ENCODE results near the gene CNNM3.

CNNM3 gene

GRCh38 chr2:96825057-96825456 lies 9.0 kb downstream of the CNNM3 start:
- H2AK5ac ChIP-seq (ENCODE audit: low read length, severe bottlenecking), result no peak overlapping the region
- peaks cover 26 to 57% of the 10 kb centered on the region in 2 experiments for H3K36me3 ChIP-seq (ENCODE audit: control insufficient read depth in 1 of 2, insufficient read depth in 2 of 2, low read depth in 1 of 2, low read length in 2 of 2)
- no peak overlapping the region for H3K4me2 ChIP-seq (ENCODE audit: low read length, poor library complexity, severe bottlenecking)
- H3K18ac ChIP-seq (ENCODE audit: low read depth in 1 of 2, low read length in 2 of 2), result no peak overlapping the region
- H3K4me1 ChIP-seq (ENCODE audit: control insufficient read depth, insufficient read depth, low read depth, low read length), result peaks cover 5% of the 10 kb centered on the region
- no peak overlapping the region for H2BK15ac ChIP-seq (ENCODE audit: low read depth, poor library complexity, severe bottlenecking)
- no peaks in the 10 kb centered on the region for H3K27me3 ChIP-seq (ENCODE audit: control insufficient read depth in 1 of 2, insufficient read depth in 1 of 2, low read length in 2 of 2)
- H3K14ac ChIP-seq (ENCODE audit: low read length in 2 of 2), result no peak overlapping the region
- H3K4ac ChIP-seq (ENCODE audit: low read depth in 1 of 2, low read length in 2 of 2), result no peak overlapping the region
- H2BK5ac ChIP-seq (ENCODE audit: low read depth, low read length, poor library complexity, severe bottlenecking), result no peak overlapping the region
- no peak overlapping the region for H2BK12ac ChIP-seq (ENCODE audit: low read length in 2 of 2)
- DNase-seq, result no peak
- H2AFZ ChIP-seq (ENCODE audit: low read depth, low read length), result no peak overlapping the region
- no peak overlapping the region for H3K9ac ChIP-seq (ENCODE audit: low read length)
- H3K4me3 ChIP-seq (ENCODE audit: insufficient read depth in 1 of 2, low read depth in 1 of 2, low read length in 2 of 2), result no peak overlapping the region
- H3K9me3 ChIP-seq (ENCODE audit: control insufficient read depth, low read length), result no peaks in the 10 kb centered on the region
- H3K23ac ChIP-seq (ENCODE audit: low read length in 2 of 2), result no peak overlapping the region
- no peak overlapping the region for H4K91ac ChIP-seq (ENCODE audit: low read length)
- H2BK120ac ChIP-seq (ENCODE audit: low read depth, low read length), result no peak overlapping the region
- H3K79me1 ChIP-seq (replicated peaks; ENCODE audit: low read length, poor library complexity, severe bottlenecking), result peaks cover 44% of the 10 kb centered on the region
- no peak overlapping the region for H4K8ac ChIP-seq (ENCODE audit: low read length)
- H3K27ac ChIP-seq (ENCODE audit: low read length, poor library complexity, severe bottlenecking), result no peak overlapping the region
- 97% methylated on average over 14 of the region's 14 CpGs for WGBS

DNA sequence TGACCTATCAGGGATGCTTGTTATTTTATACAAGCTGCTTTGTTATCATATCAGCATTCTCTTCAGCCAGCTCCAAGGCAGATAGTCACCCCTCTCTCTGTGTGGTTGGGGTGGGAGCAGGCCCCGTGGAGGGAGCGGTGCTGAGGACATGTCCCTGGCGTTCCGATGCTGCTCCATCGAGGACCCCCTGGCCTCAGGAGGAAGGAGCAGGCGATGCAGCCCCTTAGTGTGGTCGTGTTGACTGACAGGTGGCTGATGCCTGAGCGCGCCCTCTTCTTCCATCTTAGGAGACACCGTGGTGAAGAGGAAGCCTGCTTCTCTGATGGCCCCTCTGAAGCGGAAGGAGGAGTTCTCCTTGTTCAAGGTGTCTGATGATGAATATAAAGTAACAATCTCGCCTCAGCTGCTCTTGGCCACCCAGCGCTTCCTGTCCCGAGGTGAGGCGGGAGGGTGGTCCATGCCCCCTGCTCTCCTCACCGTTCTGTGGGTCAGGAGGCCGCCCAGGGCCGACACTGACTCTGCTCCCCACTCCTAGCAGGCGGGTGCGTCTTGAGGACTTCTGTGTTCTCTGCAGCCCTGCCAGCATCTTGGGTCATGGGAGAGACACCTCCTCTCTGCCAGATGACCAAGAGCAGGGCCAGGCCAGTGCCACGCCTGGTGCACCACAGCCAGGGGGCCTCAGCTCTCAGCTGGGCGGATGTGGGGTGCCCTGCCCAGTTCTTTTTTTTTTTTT lies 10.6 kb downstream of the CNNM3 start:
- H3K4me1 ChIP-seq (ENCODE audit: control insufficient read depth, insufficient read depth, low read depth, low read length), result peaks cover 5% of the 10 kb centered on the region
- H3K36me3 ChIP-seq (ENCODE audit: control insufficient read depth in 1 of 2, insufficient read depth in 2 of 2, low read depth in 1 of 2, low read length in 2 of 2), result peaks cover 41 to 59% of the 10 kb centered on the region in 2 experiments
- no peak overlapping the region for H3K9ac ChIP-seq (ENCODE audit: low read length)
- H3K14ac ChIP-seq (ENCODE audit: low read length in 2 of 2), result no peak overlapping the region
- no peak overlapping the region for H3K27ac ChIP-seq (ENCODE audit: low read length, poor library complexity, severe bottlenecking)
- H3K18ac ChIP-seq (ENCODE audit: low read depth in 1 of 2, low read length in 2 of 2), result no peak overlapping the region
- H3K9me3 ChIP-seq (ENCODE audit: control insufficient read depth, low read length), result no peaks in the 10 kb centered on the region
- H3K4me3 ChIP-seq (ENCODE audit: insufficient read depth in 1 of 2, low read depth in 1 of 2, low read length in 2 of 2), result no peak overlapping the region
- H3K23ac ChIP-seq (ENCODE audit: low read length in 2 of 2), result no peak overlapping the region
- H2AK5ac ChIP-seq (ENCODE audit: low read length, severe bottlenecking), result no peak overlapping the region
- H2BK5ac ChIP-seq (ENCODE audit: low read depth, low read length, poor library complexity, severe bottlenecking), result no peak overlapping the region
- H3K4me2 ChIP-seq (ENCODE audit: low read length, poor library complexity, severe bottlenecking), result no peak overlapping the region
- no peaks in the 10 kb centered on the region for H3K27me3 ChIP-seq (ENCODE audit: control insufficient read depth in 1 of 2, insufficient read depth in 1 of 2, low read length in 2 of 2)
- H4K8ac ChIP-seq (ENCODE audit: low read length), result no peak overlapping the region
- no peak overlapping the region for H2BK12ac ChIP-seq (ENCODE audit: low read length in 2 of 2)
- no peak overlapping the region for H2BK120ac ChIP-seq (ENCODE audit: low read depth, low read length)
- DNase-seq, result no peak
- peaks cover 33% of the 10 kb centered on the region for H3K79me1 ChIP-seq (replicated peaks; ENCODE audit: low read length, poor library complexity, severe bottlenecking)
- H2AFZ ChIP-seq (ENCODE audit: low read depth, low read length), result no peak overlapping the region
- H3K4ac ChIP-seq (ENCODE audit: low read depth in 1 of 2, low read length in 2 of 2), result no peak overlapping the region
- no peak overlapping the region for H4K91ac ChIP-seq (ENCODE audit: low read length)
- 98% methylated on average over 22 of the region's 22 CpGs for WGBS
- no peak overlapping the region for H2BK15ac ChIP-seq (ENCODE audit: low read depth, poor library complexity, severe bottlenecking)

- Histone ChIP-seq H3K23ac (ENCODE audit: low read length in 2 of 2) (no peak overlapping the region), H2BK5ac (ENCODE audit: low read depth, low read length, poor library complexity, severe bottlenecking) (no peak overlapping the region), H3K79me1 (replicated peaks; ENCODE audit: low read length, poor library complexity, severe bottlenecking) (peaks cover 23% of the 10 kb centered on the region), H4K91ac (ENCODE audit: low read length) (no peak overlapping the region), H3K4me3 (ENCODE audit: insufficient read depth in 1 of 2, low read depth in 1 of 2, low read length in 2 of 2) (no peak overlapping the region), H3K18ac (ENCODE audit: low read depth in 1 of 2, low read length in 2 of 2) (no peak overlapping the region), H3K36me3 (ENCODE audit: control insufficient read depth in 1 of 2, insufficient read depth in 2 of 2, low read depth in 1 of 2, low read length in 2 of 2) (peaks cover 52 to 66% of the 10 kb centered on the region in 2 experiments), H3K14ac (ENCODE audit: low read length in 2 of 2) (no peak overlapping the region), H3K27ac (ENCODE audit: low read length, poor library complexity, severe bottlenecking) (no peak overlapping the region), H3K4ac (ENCODE audit: low read depth in 1 of 2, low read length in 2 of 2) (no peak overlapping the region), H3K9me3 (ENCODE audit: control insufficient read depth, low read length) (no peaks in the 10 kb centered on the region), H2AK5ac (ENCODE audit: low read length, severe bottlenecking) (no peak overlapping the region), H3K4me1 (ENCODE audit: control insufficient read depth, insufficient read depth, low read depth, low read length) (peaks cover 15% of the 10 kb centered on the region), H2BK12ac (ENCODE audit: low read length in 2 of 2) (no peak overlapping the region), H3K27me3 (ENCODE audit: control insufficient read depth in 1 of 2, insufficient read depth in 1 of 2, low read length in 2 of 2) (no peaks in the 10 kb centered on the region), H3K9ac (ENCODE audit: low read length) (no peak overlapping the region), H4K8ac (ENCODE audit: low read length) (no peak overlapping the region), H2BK120ac (ENCODE audit: low read depth, low read length) (no peak overlapping the region), H2BK15ac (ENCODE audit: low read depth, poor library complexity, severe bottlenecking) (no peak overlapping the region), H3K4me2 (ENCODE audit: low read length, poor library complexity, severe bottlenecking) (no peak overlapping the region), H2AFZ (ENCODE audit: low read depth, low read length) (no peak overlapping the region)
- DNase-seq, result no peak
- WGBS, result 97% methylated on average over 14 of the region's 14 CpGs
Measured at GRCh38 chr2:96828436-96828835, 12.4 kb downstream of the CNNM3 start.

DNA sequence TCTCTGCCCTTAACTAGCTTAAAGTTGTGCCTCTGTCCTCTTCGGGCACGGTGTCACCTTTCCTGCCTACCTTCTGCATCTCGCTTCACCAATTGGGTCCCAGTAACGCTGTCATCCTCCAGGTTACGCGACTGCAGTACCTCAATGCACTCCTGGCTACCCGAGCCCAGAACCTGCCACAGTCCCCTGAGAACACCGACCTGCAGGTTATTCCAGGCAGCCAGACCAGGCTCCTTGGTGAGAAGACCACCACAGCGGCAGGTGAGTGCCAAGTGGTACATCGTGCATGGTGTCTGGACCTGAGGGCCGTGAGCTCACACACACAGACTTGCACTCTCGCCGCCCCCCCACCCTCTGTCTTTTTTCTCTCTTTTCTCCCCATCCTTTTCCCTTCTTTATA lies 12.8 kb downstream of the CNNM3 start:
- Histone ChIP-seq H3K4me2 (ENCODE audit: low read length, poor library complexity, severe bottlenecking) (no peak overlapping the region), H3K14ac (ENCODE audit: low read length in 2 of 2) (no peak overlapping the region), H3K9ac (ENCODE audit: low read length) (no peak overlapping the region), H3K27ac (ENCODE audit: low read length, poor library complexity, severe bottlenecking) (no peak overlapping the region), H2AK5ac (ENCODE audit: low read length, severe bottlenecking) (no peak overlapping the region), H2BK120ac (ENCODE audit: low read depth, low read length) (no peak overlapping the region), H3K4me3 (ENCODE audit: insufficient read depth in 1 of 2, low read depth in 1 of 2, low read length in 2 of 2) (no peak overlapping the region), H2BK15ac (ENCODE audit: low read depth, poor library complexity, severe bottlenecking) (peak overlapping the region; percentile 20), H3K79me1 (replicated peaks; ENCODE audit: low read length, poor library complexity, severe bottlenecking) (peaks cover 20% of the 10 kb centered on the region), H3K4me1 (ENCODE audit: control insufficient read depth, insufficient read depth, low read depth, low read length) (peaks cover 12% of the 10 kb centered on the region), H3K4ac (ENCODE audit: low read depth in 1 of 2, low read length in 2 of 2) (no peak overlapping the region), H3K18ac (ENCODE audit: low read depth in 1 of 2, low read length in 2 of 2) (no peak overlapping the region), H3K23ac (ENCODE audit: low read length in 2 of 2) (no peak overlapping the region), H2BK5ac (ENCODE audit: low read depth, low read length, poor library complexity, severe bottlenecking) (no peak overlapping the region), H3K27me3 (ENCODE audit: control insufficient read depth in 1 of 2, insufficient read depth in 1 of 2, low read length in 2 of 2) (no peaks in the 10 kb centered on the region), H4K91ac (ENCODE audit: low read length) (no peak overlapping the region), H2AFZ (ENCODE audit: low read depth, low read length) (no peak overlapping the region), H4K8ac (ENCODE audit: low read length) (no peak overlapping the region), H3K36me3 (ENCODE audit: control insufficient read depth in 1 of 2, insufficient read depth in 2 of 2, low read depth in 1 of 2, low read length in 2 of 2) (peaks cover 52 to 64% of the 10 kb centered on the region in 2 experiments), H2BK12ac (ENCODE audit: low read length in 2 of 2) (no peak overlapping the region), H3K9me3 (ENCODE audit: control insufficient read depth, low read length) (no peaks in the 10 kb centered on the region)
- 97% methylated on average over 10 of the region's 13 CpGs for WGBS
- no peak for DNase-seq
